Stomach (tissue), 9 donors: ENCODE data around the gene NABP1. TPM values are rescaled to one million over a fixed set of nuclear protein-coding genes. Genes with fewer than 3 reads are reported as not detected.
A peak's percentile ranks its signal among the peaks of the same experiment; 100 is the strongest.

Experiments used
- DNase-seq, 2 donors: peaks; one replicate each; pipeline versions ENCODE4 v3.0.0 to v3.0.0-alpha.2; 2013 to 2019
- H3K27ac ChIP-seq, 5 donors: fragments of 200-600 bp in 4 of 5; sonication (generic) in 4 of 5; one replicate each; pipeline ENCODE4 v1.5.1; 2013 to 2019; ENCODE audit warnings: mild to moderate bottlenecking in 1 of 5, moderate library complexity in 1 of 5
- H3K27me3 ChIP-seq, 3 donors: fragments of 200-600 bp; sonication (generic); one replicate each; pipeline ENCODE4 v1.5.1; 2017 to 2019; ENCODE audit warnings: mixed run types in 1 of 3
- H3K36me3 ChIP-seq, 4 donors: fragments of 200-600 bp; sonication (generic); 1 replicate in 3 of 4; 2 replicates in 1 of 4; pipeline ENCODE4 v1.5.1; 2016 to 2019
- H3K4me1 ChIP-seq, 4 donors: fragments of 200-600 bp; sonication (generic); one replicate each; pipeline ENCODE4 v1.5.1; 2016 to 2019
- H3K4me3 ChIP-seq, 4 donors: fragments of 200-600 bp; sonication (generic) in 3 of 4; one replicate each; pipeline ENCODE4 v1.5.1; 2016 to 2019; ENCODE audit warnings: mild to moderate bottlenecking in 1 of 4
- H3K9me3 ChIP-seq, 4 donors: fragments of 200-600 bp; sonication (generic); one replicate each; pipeline ENCODE4 v1.5.1; 2016 to 2019
- CTCF ChIP-seq, 7 experiments: fragments of 450-650 bp in 4 of 7; fragments of 200-600 bp in 3 of 7; sonication (generic) in 3 of 7; IDR thresholded peaks; one replicate each; pipeline ENCODE4 v1.5.1; 2016 to 2019; ENCODE audit warnings: antibody characterized with exemption in 7 of 7, control low read depth in 2 of 7, mild to moderate bottlenecking in 1 of 7
- EP300 ChIP-seq: sonication (generic); formaldehyde crosslinking; IDR thresholded peaks from one replicate; pipeline ENCODE4 v1.6.1; 2017; ENCODE audit warnings: antibody characterized with exemption
- POLR2A ChIP-seq, 4 donors: fragments of 450-650 bp; IDR thresholded peaks; one replicate each; pipeline ENCODE4 v1.6.1; 2016; ENCODE audit warnings: antibody characterized with exemption in 4 of 4, control low read depth in 2 of 4, mild to moderate bottlenecking in 1 of 4, moderate library complexity in 1 of 4
- POLR2AphosphoS5 ChIP-seq, 3 donors: sonication (generic); formaldehyde crosslinking; IDR thresholded peaks; one replicate each; pipeline ENCODE4 v1.6.1; 2016; ENCODE audit warnings: antibody characterized with exemption in 3 of 3
- WGBS, 5 donors: extraction: QIAGEN DNeasy Blood & Tissue Kit in 3 of 5; methylation state at CpG; one replicate each; pipeline versions ENCODE4 v1.1.5 to v1.1.7; 2013 to 2018; 5-methylcytosine and 5-hydroxymethylcytosine counted together
- intact Hi-C: fragments of 100-400 bp; cut with DNase I; formaldehyde crosslinking; loops from one replicate; pipeline ENCODE4 v1.15.1; 2023; ENCODE audit warnings: low total_unique reads
- polyA plus RNA-seq, 3 donors: library from polyadenylated mRNA; stranded (reverse); fragments of 200-250 nt; gene quantifications; one replicate each; pipeline ENCODE4 v1.2.3, GENCODE V29; 2013
- total RNA-seq, 5 donors: library from RNA; depleted of rRNA; stranded (reverse); fragments of >200 nt; gene quantifications; one replicate each; pipeline versions ENCODE4 v1.1.0 to v1.2.3, GENCODE V29; 2014 to 2016
- donor health status: healthy with polysubstance abuse.
- donor health status: Bipolar disorder and iron deficiency.
- donor health status: healthy.

The NABP1 gene
- total and polyA plus RNA-seq, 8 donors: 1.4 to 30.1 (median 9.2) TPM

GRCh38 chr2:191686729-191687128 lies 8.8 kb downstream of the NABP1 start:
- H3K4me1 ChIP-seq: peaks cover 5 to 53% (median 11%) of the 10 kb centered on the region in 4 donors
- no peaks in the 10 kb centered on the region for H3K9me3 ChIP-seq
- WGBS, 5 donors: 63 to 86% (median 74%) methylated on average over 1 of the region's 1 CpG
- H3K4me3 ChIP-seq: no peak overlapping the region
- TF ChIP-seq CTCF (IDR thresholded peaks at IDR 0.05) (no peak), POLR2AphosphoS5 (IDR thresholded peaks at IDR 0.05) (no peak), EP300 (no peak), POLR2A (IDR thresholded peaks at IDR 0.05) (no peak)
- H3K27me3 ChIP-seq: no peaks in the 10 kb centered on the region
- H3K36me3 ChIP-seq: peaks cover 8 to 67% (median 50%) of the 10 kb centered on the region in 4 donors
- intact Hi-C loops: no loop called here
- DNase-seq: no peak
- no peak overlapping the region for H3K27ac ChIP-seq

DNA sequence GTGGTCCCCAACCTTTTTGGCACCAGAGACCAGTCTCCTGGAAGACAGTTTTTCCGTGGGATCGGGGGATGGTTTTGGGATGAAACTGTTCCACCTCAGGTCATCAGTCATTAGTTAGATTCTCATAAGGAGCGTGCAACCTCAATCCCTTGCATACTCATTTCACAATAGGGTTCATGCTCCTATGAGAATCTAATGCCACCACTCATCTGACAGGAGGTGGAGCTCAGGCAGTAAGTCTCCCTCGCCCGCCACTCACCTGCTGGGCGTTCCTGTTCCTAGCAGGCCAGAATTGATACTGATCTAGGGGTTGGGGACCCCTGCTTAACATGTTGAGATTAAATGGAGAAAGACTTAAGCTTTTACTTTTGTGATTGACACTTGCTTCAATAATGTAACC lies 9.9 kb downstream of the NABP1 start:
- no peak for DNase-seq
- Histone ChIP-seq H3K4me3 (no peak overlapping the region), H3K27me3 (peaks cover 0 to 3% (median 0%) of the 10 kb centered on the region in 3 donors), H3K36me3 (peaks cover 2 to 56% (median 42%) of the 10 kb centered on the region in 4 donors), H3K27ac (peak overlapping the region in 3 of 5 donors; percentile 21 to 62 (median 57)), H3K4me1 (peaks cover 5 to 43% (median 11%) of the 10 kb centered on the region in 4 donors), H3K9me3 (no peaks in the 10 kb centered on the region)
- intact Hi-C loops: no loop called here
- TF ChIP-seq EP300 (no peak), CTCF (IDR thresholded peaks at IDR 0.05) (no peak), POLR2AphosphoS5 (IDR thresholded peaks at IDR 0.05) (no peak), POLR2A (IDR thresholded peaks at IDR 0.05) (no peak)
- WGBS, 5 donors: 84 to 93% (median 87%) methylated on average over 6 of the region's 6 CpGs

DNA sequence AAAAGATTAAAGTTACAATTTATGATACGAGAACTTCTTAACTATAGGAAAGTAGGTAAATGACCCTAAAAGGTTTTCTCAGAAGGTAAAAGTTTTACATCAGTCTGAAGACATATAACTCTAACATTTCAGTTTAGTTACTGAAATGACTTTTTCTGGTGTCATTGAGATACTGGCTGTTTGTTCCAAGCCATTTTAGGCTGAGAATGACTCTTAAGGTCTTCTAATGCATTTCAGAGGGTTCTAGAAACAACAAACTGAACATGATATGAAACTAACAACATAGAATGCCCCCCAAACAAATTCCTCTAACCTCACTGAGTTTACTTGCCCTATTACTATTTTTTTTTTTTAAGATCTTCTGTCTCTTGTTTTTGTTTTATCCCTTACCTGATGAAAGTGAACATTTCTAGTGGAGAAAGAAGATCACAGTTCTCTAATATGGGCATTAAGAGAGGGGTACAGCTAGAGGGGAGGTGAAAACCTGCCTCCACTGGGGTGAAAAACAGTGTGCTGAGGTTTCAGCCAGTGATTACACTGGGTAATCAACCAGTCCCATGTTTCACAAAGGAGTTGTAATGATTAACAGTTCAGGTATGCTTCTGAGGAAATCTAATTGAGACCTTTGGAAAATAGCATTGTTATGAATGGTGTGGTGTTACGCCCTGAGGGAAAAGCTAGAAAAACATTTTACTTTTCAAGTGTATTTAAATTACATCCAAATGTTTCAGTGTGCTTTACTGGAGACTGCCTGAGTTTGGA lies 11.2 kb downstream of the NABP1 start:
- Histone ChIP-seq H3K9me3 (no peaks in the 10 kb centered on the region), H3K4me3 (no peak overlapping the region), H3K36me3 (peaks cover 0 to 44% (median 30%) of the 10 kb centered on the region in 4 donors), H3K4me1 (peaks cover 5 to 44% (median 11%) of the 10 kb centered on the region in 4 donors), H3K27ac (peak overlapping the region in 4 of 5 donors; percentile 30 to 62 (median 48)), H3K27me3 (peaks cover 0 to 3% (median 0%) of the 10 kb centered on the region in 3 donors)
- intact Hi-C loops: no loop called here
- DNase-seq: peak in 1 of 2 donors; percentile 82
- peak in 2 of 3 donors; percentile 6 to 46 for TF ChIP-seq POLR2AphosphoS5 (IDR thresholded peaks at IDR 0.05)
- TF ChIP-seq CTCF (IDR thresholded peaks at IDR 0.05): no peak
- 31 to 60% (median 45%) methylated on average over 2 of the region's 2 CpGs for WGBS, 5 donors

GRCh38 chr2:191690327-191690726 lies 12.4 kb downstream of the NABP1 start:
- no peak overlapping the region for H3K27ac ChIP-seq

More at GRCh38 chr2:191690327-191690726, 12.4 kb downstream of the NABP1 start:
- H3K36me3 ChIP-seq: peaks cover 0 to 31% (median 18%) of the 10 kb centered on the region in 4 donors
- 53 to 66% (median 56%) methylated on average over 3 of the region's 3 CpGs for WGBS, 5 donors
- DNase-seq: no peak
- intact Hi-C loops: loop anchor here (5.0 kb wide), 2 partner anchors 123 to 138 kb away; no protein-coding TSS in a partner anchor
- peaks cover 5 to 44% (median 11%) of the 10 kb centered on the region in 4 donors for H3K4me1 ChIP-seq
- peaks cover 0 to 3% (median 0%) of the 10 kb centered on the region in 3 donors for H3K27me3 ChIP-seq
- TF ChIP-seq POLR2A (IDR thresholded peaks at IDR 0.05) (no peak), POLR2AphosphoS5 (IDR thresholded peaks at IDR 0.05) (no peak), EP300 (no peak), CTCF (IDR thresholded peaks at IDR 0.05) (no peak)
- H3K4me3 ChIP-seq: no peak overlapping the region
- H3K9me3 ChIP-seq: no peaks in the 10 kb centered on the region
